ENCODE results near the gene RAB38.

RAB38 gene

GRCh38 chr11:88066090-88066489 lies 109.2 kb downstream of the RAB38 start:
- no peak for DNase-seq (ENCODE audit: low read depth)
- TF ChIP-seq CTCF (IDR thresholded peaks at IDR 0.05; ENCODE audit: control insufficient read depth, extremely low read depth, insufficient read depth), result no peak
- H3K4me3 ChIP-seq (ENCODE audit: low read depth, low read length), result no peak overlapping the region

- H3K4me3 ChIP-seq (ENCODE audit: low read depth, low read length), result no peak overlapping the region
- no peak for TF ChIP-seq CTCF (IDR thresholded peaks at IDR 0.05; ENCODE audit: control insufficient read depth, extremely low read depth, insufficient read depth)
- no peak for DNase-seq (ENCODE audit: low read depth)
These were observed 111.0 kb downstream of the RAB38 start for GRCh38 chr11:88064097-88064705.
